Smooth muscle cell (in vitro differentiated cells): Measurements from ENCODE around the gene TFPI. TPM values are rescaled to one million over a fixed set of nuclear protein-coding genes. Genes with fewer than 3 reads are reported as not detected.

Source experiments
- DNase-seq: peaks from one replicate; lab custom pipeline; 2025; ENCODE audit not compliant: unreplicated experiment; lab: John Stamatoyannopoulos, UW
- H2AFZ ChIP-seq: fragments of 200-600 bp; sonication (generic); 2 replicates; pipeline ENCODE4 v1.6.0; 2016; ENCODE audit warnings: antibody characterized with exemption, low read depth, mild to moderate bottlenecking
- H3F3A ChIP-seq: fragments of 200-600 bp; sonication (generic); 2 replicates; pipeline ENCODE4 v1.6.0; 2017; ENCODE audit warnings: antibody characterized with exemption, low read depth
- H3K27ac ChIP-seq: fragments of 200-600 bp; sonication (generic); 2 replicates; pipeline ENCODE4 v1.5.1; 2016; ENCODE audit warnings: low read depth, mild to moderate bottlenecking
- H3K27me3 ChIP-seq: fragments of 200-600 bp; sonication (generic); 2 replicates; pipeline ENCODE4 v1.6.1; 2016; ENCODE audit warnings: low read depth, mild to moderate bottlenecking
- H3K36me3 ChIP-seq: fragments of 200-600 bp; sonication (generic); 2 replicates; pipeline ENCODE4 v1.5.1; 2016; ENCODE audit warnings: low read depth
- H3K4me1 ChIP-seq: fragments of 200-600 bp; sonication (generic); 2 replicates; pipeline ENCODE4 v1.5.1; 2016; ENCODE audit warnings: low read depth
- H3K4me2 ChIP-seq: fragments of 200-600 bp; sonication (generic); 2 replicates; pipeline ENCODE4 v1.6.0; 2016; ENCODE audit warnings: mild to moderate bottlenecking
- H3K4me3 ChIP-seq: fragments of 200-600 bp; sonication (generic); 2 replicates; pipeline ENCODE4 v1.5.1; 2016; ENCODE audit warnings: mild to moderate bottlenecking
- H3K79me2 ChIP-seq: fragments of 200-600 bp; sonication (generic); 2 replicates; pipeline ENCODE4 v1.6.0; 2016; ENCODE audit warnings: low read depth, mild to moderate bottlenecking
- H3K9ac ChIP-seq: fragments of 200-600 bp; sonication (generic); 2 replicates; pipeline ENCODE4 v1.6.0; 2016; ENCODE audit warnings: low read depth
- H3K9me3 ChIP-seq: fragments of 200-600 bp; sonication (generic); replicated peaks from 2 replicates; pipeline ENCODE4 v1.5.1; 2016; ENCODE audit warnings: low read depth
- H4K20me1 ChIP-seq: fragments of 200-600 bp; sonication (generic); 2 replicates; pipeline ENCODE4 v1.6.0; 2016; ENCODE audit warnings: low read depth
- WGBS: methylation state at CpG from one replicate; pipeline ENCODE4 v1.1.7; 2016; ENCODE audit warnings: low lambda C conversion rate; 5-methylcytosine and 5-hydroxymethylcytosine counted together
- polyA plus RNA-seq: library from polyadenylated mRNA; unstranded; fragments of >200 nt; fragmentation: Nextera tagmentation; extraction: Ambion mirVana; gene quantifications from 2 replicates; pipeline ENCODE4 v1.2.1, GENCODE V29; 2016
- total RNA-seq: library from RNA; depleted of rRNA; stranded (reverse); fragments of >200 nt; gene quantifications from 2 replicates; pipeline ENCODE4 v1.2.3, GENCODE V29; 2014
- TF ChIP-seq, protein P1 (sequence below): fragments of 200-600 bp; sonication (generic); IDR thresholded peaks from 2 replicates; pipeline ENCODE4 v1.5.1; 2017; ENCODE audit warnings: borderline replicate concordance, mild to moderate bottlenecking, antibody characterized with exemption; ENCODE audit not compliant: insufficient read depth, poor library complexity, severe bottlenecking

TFPI gene
- total and polyA plus RNA-seq, 2 experiments from 2014 or later = 169 to 194 TPM

DNA sequence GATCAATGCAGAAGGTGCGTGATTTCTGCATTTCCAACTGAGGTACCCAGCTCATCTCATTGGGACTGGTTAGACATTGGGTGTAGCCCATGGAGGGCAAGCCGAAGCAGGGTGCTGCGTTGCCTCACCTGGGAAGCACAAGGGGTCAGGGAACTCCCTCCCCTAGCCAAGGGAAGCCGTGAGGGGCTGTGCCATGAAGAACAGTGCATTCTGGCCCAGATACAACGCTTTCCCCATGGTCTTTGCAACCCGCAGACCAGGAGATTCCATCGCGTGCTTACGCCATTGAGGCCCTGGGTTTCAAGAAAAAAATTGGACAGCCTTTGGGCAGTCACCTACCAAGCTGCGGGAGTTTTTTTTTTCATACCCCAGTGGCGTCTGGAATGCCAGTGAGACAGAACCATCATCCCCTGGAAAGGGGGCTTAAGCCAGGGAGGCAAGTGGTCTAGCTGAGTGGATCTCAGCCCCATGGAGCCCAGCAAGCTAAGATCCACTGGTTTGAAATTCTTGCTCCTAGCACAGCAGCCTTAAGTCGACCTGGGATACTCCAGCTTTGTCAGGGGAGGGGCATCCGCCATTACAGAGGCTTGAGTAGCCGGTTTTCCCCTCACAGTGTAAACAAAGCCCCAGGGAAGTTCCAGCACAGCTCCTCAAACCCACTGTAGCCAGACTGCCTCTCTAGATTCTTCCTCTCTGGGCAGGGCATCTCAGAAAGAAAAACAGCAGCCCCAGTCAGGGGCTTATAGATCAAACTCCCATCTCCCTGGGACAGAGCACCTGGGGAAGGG lies 21.7 kb downstream of the TFPI start:
- no peak overlapping the region for H3K27ac ChIP-seq
- H3F3A ChIP-seq = no peaks in the 10 kb centered on the region
- peaks cover 50% of the 10 kb centered on the region for H3K79me2 ChIP-seq
- no peak overlapping the region for H3K4me3 ChIP-seq
- H4K20me1 ChIP-seq = no peaks in the 10 kb centered on the region
- DNase-seq = no peak
- peaks cover 16% of the 10 kb centered on the region for H3K4me1 ChIP-seq
- no peak overlapping the region for H3K4me2 ChIP-seq
- no peaks in the 10 kb centered on the region for H3K36me3 ChIP-seq
- H2AFZ ChIP-seq = no peak overlapping the region
- no peaks in the 10 kb centered on the region for H3K9me3 ChIP-seq
- no peaks in the 10 kb centered on the region for H3K27me3 ChIP-seq
- no peak overlapping the region for H3K9ac ChIP-seq
- TF ChIP-seq, protein P1, sequence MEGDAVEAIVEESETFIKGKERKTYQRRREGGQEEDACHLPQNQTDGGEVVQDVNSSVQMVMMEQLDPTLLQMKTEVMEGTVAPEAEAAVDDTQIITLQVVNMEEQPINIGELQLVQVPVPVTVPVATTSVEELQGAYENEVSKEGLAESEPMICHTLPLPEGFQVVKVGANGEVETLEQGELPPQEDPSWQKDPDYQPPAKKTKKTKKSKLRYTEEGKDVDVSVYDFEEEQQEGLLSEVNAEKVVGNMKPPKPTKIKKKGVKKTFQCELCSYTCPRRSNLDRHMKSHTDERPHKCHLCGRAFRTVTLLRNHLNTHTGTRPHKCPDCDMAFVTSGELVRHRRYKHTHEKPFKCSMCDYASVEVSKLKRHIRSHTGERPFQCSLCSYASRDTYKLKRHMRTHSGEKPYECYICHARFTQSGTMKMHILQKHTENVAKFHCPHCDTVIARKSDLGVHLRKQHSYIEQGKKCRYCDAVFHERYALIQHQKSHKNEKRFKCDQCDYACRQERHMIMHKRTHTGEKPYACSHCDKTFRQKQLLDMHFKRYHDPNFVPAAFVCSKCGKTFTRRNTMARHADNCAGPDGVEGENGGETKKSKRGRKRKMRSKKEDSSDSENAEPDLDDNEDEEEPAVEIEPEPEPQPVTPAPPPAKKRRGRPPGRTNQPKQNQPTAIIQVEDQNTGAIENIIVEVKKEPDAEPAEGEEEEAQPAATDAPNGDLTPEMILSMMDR = no peak
- WGBS = 89% methylated on average over 14 of the region's 14 CpGs

DNA sequence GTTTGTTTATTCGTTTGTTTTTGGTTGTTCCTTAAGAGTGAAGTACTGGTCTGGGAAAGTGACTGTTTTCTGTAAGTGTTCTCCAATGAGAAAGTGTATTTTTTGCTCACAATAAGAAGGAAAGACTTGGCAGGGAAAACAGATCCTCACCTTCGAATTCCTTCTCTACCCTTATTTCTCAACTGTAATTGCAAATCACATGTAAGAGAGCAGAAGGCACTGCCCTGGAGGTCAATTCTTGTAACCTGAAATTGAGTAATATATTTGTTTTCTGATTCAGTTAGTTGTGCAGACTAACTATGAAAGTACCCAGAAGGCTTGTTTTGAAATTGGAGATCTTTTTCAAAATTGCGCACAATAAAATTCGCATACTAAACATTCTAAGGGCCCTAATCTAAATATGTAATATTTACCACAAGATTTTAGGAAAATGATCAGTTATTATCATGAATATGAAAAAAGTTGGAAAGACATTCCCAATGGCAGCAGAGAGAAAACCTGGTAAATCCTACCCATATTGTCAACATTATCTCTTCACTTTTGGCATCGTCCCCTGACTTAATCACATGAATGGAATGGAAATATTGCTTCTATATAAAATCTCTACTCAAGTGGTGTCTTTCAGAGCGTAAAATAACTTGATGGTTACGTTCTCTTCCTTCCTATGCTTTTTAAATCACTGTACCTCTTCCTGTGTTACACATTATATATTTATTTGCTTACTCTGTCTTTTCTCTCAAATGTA lies 24.1 kb downstream of the TFPI start:
- Histone ChIP-seq H3K4me2 (no peak overlapping the region), H3K79me2 (peaks cover 45% of the 10 kb centered on the region), H3K9ac (no peak overlapping the region), H3K27me3 (no peaks in the 10 kb centered on the region), H3K4me1 (peaks cover 40% of the 10 kb centered on the region), H3F3A (no peaks in the 10 kb centered on the region), H3K27ac (no peak overlapping the region), H3K9me3 (no peaks in the 10 kb centered on the region), H3K36me3 (no peaks in the 10 kb centered on the region), H3K4me3 (no peak overlapping the region), H2AFZ (no peak overlapping the region), H4K20me1 (no peaks in the 10 kb centered on the region)
- WGBS = 93% methylated on average over 7 of the region's 7 CpGs
- TF ChIP-seq, protein P1 = no peak
- no peak for DNase-seq

DNA sequence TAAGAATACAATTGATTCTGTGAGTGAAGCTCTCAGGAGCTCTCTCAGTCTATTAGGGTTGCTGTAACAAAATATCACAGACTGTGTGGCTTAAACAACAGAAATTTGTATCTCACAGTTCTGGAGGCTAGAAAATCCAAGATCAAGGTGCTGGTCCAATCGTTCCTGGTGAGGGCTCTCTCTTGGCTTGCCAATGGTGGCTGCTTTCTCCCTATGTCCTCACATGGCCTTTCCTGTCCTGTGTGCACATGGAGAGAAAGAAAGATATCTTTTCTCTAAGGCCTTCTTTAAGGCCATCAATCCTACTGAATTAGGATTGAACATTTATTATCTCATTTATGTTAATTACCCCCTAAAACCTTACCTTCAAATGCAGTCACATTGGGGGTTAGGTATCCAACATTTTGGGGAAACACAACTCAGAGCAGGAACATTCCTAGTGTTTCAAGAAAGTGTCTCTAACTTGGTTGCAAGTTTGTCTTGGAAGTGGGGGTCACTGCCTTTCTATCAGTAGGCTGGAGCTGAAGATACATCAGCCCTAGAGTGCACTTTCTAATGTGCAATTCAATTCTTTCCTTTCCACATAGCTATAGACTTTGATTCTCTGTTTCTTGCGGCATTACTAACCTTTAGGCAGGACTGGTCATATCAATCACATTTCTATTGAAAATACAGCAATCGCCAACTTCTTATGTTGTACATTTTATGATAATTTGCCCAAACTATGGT lies 24.8 kb downstream of the TFPI start:
- no peak for DNase-seq
- Histone ChIP-seq H3K9ac (no peak overlapping the region), H3K27ac (peak overlapping the region; percentile 91), H2AFZ (no peak overlapping the region), H3K9me3 (no peaks in the 10 kb centered on the region), H3K4me2 (no peak overlapping the region), H3K4me3 (no peak overlapping the region), H3K36me3 (no peaks in the 10 kb centered on the region), H4K20me1 (no peaks in the 10 kb centered on the region), H3K4me1 (peaks cover 44% of the 10 kb centered on the region), H3F3A (no peaks in the 10 kb centered on the region), H3K27me3 (no peaks in the 10 kb centered on the region), H3K79me2 (peaks cover 45% of the 10 kb centered on the region)
- TF ChIP-seq, protein P1 = no peak
- WGBS = 97% methylated on average over 3 of the region's 3 CpGs
